EL (cell line): ENCODE data around the gene SLC12A2.

Experiments
- DNase-seq: peaks from one replicate; pipeline ENCODE4 v3.0.0-alpha.2; 2016

Gene SLC12A2

DNA sequence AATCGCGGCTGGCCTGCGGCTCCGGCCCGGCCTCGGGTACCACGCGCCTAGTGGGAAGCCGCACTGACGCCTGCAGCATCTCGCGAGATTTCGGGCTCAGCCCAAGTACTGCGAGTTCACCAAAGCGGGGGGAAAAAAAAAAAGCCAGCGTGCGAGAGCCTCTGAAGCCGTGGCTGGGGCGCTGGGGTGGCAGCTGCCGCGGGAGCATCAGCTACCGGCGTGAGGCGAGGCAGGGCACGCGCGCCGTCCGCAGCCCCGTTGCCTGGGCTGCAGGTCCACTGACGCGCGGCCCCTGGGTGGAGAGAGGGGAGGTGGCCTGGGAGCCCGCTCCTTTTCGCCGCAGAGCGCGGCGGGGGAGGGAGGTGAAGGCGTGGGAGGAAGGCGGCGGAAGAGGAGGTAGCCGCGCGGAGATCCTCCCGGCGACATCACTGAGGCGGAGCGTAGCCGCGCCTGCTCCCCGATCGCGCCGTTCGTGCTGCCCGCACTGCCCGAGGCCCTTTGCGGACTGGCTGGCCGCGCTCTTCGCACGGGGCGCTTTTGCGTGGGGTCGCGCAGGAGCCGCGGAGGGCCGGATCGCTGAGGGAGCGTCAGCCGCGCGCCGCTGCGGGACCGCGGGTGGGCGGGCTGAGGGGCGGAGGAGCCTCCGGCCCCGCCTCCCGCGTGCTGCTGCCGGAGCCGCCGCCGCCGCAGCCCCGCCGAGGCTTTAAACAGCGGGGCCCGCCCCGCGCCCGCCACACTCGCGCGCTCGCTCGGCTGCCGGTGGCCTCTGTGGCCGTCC is at the start of gene SLC12A2:
Gene SLC12A2 (plus strand): TSS at position 734 of the 778 bp plus-strand sequence. CDS start 189 bp downstream, outside the sequence.
- peak; percentile 96 for DNase-seq

DNA sequence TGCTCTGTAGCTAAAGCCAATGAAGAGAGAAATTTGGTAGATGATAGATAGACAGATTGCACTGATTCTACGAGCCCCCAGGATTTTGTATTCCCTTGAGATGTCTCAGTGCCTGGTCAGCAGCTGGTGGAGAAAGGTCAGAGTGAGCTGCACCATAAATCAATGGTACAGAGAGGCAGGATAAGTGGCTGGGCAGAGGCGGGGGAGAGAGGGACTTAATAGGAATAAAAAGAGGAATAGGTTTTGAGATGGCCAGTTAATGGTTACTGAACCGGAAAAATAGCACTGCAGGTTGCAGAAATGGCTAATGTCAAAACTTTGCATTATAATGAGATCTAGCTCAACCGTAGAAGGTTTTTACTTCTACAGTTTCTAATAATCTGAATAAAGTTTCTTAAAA is 47.9 kb upstream of the SLC12A2 start:
- no peak for DNase-seq

DNA sequence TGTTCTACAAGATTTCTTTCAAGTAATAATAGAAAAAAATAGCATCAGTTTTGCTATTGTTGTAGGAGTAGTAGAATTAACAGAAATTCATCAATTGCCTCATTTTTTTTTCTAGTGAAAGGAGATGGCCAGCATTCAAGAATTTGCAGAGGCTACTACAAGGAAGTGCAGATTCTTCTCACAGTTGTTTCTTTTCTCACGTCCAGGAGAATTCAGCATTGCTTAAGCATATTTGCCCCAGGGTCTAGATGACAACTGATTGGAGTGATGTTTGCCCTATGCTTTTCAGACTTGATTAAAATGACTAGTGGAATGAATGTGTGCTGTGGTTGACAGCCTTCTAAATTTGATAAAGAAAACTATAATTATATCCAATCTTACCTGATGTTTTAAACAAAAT is 46.6 kb upstream of the SLC12A2 start:
- DNase-seq, result peak; percentile 58

DNA sequence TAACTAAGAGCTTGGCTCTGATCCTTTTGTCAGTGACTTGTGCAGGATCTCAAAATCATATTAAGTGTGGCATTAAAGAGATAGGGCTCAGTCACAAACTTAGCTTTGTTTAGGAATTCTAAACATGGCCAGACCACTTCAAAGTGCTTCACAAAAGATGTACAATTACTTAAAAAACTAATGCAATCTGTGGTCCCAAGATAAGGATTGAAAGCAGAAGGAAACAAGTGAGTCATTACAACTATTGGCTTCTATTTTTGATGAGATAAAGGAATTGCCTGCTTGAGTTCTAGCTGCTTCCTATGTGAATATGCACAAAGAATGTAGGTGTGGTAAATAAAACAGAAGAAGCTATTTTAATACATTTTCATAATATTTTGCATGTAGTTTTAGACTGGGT is 44.9 kb upstream of the SLC12A2 start:
- DNase-seq, result peak; percentile 66

DNA sequence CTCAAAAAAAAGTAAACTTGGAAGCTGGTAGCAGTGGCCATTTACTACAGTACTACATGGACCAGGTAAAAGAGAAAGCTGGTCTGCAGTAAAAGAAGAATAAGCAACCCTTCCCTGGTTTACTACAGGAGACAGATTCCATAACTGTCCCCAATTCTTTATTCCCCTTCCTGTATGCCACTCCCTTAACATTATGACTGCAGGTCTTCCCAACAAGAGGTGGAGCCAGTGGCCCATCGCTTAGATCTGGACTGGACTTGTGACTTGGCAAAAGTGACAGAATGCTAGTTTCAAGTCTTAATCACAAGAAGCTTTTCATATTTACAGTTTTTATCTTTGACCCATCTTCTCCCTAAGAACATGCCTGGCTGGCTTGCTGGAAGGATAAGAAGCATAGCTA is 42.6 kb upstream of the SLC12A2 start:
- no peak for DNase-seq

DNA sequence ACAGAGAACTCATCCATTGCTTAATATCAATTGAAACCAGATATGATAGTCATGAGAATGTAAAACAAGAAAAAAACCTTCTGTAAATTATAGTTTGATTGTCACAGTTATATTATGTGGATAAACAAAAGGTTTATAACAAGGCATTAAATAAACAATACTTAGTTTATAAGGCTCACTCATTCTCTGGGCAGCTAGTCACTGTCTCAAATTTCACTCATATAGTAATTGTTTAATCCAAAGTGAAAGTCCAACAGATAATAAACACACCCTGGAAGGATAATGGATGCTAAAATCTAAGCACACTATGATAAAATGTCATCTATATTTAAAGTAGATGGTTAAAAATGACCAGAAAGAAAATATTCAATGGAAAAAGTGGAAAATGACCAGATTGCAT is 30.8 kb upstream of the SLC12A2 start:
- DNase-seq, result no peak

DNA sequence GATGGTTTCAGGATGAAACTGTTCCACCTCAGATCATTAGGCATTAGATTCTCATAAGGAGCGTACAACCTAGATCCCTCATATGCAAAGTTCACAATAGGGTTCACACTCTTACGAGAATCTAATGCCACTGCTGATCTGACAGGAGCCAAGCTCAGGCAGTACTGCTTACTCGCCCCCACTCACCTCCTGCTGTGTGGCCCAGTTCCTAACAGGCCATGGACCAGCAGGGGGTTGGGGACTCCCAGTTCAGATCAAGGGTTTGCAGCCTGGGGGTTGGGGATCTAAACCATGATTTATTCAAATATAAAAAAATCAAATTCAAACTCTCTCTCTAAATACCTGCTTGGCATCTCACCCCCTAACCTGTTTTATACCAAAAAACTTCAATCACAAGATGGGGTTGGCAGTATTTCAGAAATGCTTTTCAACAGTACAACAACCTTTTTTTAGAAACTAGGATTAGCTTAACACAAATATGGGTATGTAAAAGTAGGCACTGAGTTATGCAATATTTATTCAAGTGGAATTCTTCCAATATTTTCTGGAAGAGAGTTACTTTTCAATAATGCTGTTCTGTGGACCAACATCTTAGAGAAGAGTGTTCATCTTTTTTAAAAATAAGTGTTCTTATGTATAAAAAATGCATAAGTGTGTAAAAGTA is 30.1 kb upstream of the SLC12A2 start:
- DNase-seq, result peak; percentile 17

DNA sequence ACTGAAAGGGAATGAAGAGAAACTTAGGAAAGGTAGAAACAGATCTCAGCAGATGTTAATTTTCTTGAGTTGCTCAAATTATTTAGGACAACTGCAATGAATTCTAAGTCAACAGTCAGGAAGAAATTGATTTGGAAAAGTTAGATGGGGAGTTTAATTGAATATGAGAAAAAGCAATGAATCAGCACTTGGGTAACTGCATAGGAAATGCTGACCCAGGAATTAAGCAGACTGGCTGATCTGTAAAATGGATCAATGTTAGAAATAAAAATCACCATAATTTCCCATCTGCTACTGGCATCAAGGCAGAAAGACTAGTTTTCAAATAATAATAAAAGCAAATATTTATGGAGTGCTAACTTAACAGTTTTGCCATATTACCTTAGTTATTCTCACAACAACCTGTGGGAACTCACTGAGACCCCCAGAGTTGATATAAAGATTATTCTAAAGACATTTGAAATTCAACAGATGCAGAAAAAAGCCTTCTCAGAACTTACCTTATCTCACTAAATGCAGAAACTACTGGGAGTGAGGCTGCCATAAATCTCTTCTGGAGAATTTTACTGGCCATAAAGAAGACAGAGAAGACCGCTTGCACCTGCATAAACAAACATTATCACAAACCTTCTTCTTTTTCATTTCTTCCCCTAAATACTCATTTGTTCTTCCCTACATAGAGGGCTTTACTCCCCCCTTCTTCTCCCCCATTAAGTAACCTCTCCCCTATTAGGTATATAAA is 22.8 kb upstream of the SLC12A2 start:
- no peak for DNase-seq

DNA sequence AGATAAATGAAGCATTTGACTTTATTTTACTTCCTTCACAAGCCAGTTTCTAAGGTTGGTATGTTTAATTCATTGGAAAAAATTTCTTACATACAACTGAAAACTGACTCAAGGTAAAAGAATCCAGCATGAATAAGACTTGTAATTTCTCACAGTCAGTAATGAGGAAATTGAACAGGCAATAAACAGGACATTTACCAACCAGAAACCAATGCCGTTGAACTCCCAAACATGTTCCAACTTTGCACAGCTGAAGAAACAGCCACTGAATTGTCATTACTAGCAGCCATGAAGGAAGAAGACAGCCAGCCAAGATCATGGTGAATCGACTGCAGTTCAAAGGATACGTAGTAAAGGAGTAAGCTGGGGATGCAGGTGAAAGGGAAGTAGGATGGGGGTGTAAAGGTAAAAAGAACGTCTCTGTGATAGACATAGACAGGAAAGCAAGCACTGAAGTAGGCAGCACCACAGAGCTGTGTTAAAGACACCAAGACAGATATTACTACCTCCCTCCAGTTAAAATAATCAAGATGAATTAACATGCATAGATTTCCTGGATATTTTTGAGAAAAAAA is 21.3 kb upstream of the SLC12A2 start:
- peak; percentile 70 for DNase-seq

DNA sequence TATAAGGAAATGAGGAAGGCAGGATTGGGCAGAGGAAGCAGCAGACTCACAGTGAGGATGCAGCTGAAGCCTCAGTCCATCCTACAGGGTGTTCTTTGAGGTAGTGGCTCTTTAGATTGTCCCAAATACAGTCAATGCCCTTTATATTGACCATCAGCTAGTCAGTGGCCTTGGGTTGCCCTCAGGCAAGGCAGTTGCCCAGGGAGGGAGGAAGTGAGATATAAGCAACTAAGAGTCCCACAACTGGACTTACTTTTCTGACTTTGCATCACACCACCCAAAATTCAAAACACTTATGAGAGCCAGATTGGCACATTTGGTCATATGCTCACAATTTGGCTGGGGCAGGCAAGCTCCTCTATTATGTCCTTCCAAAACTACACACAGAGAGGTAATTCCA is 9.4 kb upstream of the SLC12A2 start:
- DNase-seq, result no peak

DNA sequence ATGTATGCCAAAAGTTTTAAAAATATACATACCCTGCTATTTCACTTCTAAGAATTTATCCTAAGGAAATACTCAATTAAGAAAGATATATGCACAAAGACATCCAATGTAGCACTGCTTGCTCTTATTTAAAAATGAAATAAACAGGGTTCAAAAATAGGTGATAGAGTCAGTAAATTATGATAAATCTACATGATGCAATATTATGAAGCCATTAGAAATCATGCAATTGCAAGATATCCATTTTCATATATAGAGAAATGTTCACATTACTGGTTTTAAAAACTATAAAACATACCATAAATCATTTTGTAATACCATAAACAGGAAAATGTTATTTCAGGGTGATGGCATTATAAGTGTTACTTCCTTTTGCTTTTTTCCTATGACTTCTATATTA is 8.6 kb upstream of the SLC12A2 start:
- no peak for DNase-seq

DNA sequence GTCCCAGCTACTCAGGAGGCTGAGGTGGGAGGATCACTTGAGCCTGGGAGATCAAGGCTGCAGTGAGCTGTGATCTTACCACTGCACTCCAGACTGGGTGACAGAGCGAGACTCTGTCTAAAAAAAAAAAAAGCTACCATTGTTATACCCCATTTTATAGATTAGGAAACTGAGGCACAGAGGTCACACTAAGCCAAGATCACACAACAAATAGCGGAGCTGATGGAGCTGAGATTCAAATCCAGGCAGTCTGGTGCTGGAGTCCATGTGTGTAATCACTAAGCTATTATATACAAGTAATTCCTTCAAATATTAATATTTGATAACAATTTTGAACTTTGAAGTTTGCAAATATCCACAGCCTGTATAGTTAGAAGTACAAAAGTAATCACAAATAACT is 6.0 kb upstream of the SLC12A2 start:
- DNase-seq, result no peak

DNA sequence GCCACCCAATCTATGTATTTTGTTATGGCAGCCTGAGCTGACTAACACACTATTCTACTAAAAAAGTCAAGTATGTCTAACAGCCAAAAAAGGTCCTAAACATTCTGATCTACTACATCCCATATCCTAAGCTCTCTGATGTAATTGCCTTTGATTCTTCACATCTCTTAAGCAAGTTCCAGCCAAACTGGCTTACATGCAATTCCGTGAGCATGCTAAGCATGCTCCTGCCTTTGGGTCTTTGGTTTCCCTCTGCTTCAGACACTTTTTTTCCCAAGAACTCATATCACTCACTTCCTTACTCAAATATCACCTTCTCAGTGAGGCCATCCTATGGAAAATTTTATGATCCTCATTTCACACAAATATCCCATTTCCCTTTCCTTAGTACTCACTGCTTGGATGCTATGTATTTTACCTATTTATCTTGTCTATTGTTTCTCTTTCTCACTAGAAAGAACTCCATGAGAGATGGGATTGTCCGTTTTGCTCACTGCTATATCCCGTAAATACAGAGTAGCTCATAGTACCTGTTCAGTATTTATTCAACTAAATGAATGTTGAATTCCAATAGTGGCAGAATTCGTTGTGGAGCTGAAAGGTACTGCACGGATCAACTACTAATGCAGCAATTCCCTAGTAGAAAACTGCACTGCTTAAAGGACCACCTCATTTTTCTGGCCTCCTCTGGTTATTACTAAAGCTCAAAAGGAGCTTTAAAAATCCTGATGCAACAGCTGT is 2.3 kb upstream of the SLC12A2 start:
- DNase-seq, result peak; percentile 17

DNA sequence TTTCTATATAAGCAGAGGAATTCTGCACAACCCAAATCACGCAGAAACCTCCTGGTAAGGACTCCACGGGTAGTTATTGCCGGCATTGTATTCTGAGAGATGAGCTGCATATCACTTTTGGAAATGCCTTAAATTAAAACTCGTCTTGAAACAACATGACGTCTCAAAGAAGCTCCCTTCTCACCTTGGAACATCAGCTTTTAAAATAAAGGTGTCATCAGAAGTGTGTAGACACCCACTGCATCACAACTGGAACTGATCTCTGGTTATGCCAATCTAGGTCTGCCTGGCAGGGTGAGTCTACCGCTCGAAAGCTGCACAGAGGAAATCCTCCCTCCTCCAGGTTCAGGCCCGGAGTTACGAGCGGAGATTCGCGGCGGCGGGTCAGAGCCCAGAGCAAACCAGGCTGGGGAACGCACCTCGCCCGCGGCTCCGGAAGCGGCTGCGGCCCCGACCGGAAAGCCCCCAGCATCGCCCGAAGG is 974 bp upstream of the SLC12A2 start:
- no peak for DNase-seq

DNA sequence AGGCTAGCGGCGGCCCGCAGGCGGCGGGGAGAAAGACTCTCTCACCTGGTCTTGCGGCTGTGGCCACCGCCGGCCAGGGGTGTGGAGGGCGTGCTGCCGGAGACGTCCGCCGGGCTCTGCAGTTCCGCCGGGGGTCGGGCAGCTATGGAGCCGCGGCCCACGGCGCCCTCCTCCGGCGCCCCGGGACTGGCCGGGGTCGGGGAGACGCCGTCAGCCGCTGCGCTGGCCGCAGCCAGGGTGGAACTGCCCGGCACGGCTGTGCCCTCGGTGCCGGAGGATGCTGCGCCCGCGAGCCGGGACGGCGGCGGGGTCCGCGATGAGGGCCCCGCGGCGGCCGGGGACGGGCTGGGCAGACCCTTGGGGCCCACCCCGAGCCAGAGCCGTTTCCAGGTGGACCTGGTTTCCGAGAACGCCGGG is 253 bp downstream of the SLC12A2 start:
- DNase-seq, result no peak

DNA sequence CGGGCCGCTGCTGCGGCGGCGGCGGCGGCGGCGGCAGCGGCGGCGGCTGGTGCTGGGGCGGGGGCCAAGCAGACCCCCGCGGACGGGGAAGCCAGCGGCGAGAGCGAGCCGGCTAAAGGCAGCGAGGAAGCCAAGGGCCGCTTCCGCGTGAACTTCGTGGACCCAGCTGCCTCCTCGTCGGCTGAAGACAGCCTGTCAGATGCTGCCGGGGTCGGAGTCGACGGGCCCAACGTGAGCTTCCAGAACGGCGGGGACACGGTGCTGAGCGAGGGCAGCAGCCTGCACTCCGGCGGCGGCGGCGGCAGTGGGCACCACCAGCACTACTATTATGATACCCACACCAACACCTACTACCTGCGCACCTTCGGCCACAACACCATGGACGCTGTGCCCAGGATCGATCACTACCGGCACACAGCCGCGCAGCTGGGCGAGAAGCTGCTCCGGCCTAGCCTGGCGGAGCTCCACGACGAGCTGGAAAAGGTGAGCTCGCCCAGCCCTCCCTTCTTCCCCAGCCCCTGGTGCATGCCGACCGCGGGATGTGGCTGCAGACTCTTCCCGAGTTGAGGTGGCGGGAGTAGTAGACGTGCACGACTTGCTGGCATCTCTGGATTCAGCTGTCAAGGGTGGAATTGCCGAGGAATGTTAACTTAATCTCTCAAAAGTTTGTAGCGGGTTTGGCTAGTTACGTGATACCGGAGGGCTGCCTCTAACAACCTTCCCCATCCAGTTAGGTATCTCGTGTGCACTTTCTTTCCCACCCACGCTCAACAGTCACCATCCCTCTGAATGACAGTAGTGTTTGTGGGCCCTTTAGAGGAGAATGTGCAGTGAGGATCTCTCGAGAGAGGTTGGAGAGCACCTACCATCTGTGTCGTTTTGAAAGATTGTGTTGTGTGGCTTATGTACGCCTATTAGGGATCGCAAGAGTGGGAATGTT is 932 bp downstream of the SLC12A2 start:
- peak; percentile 42 for DNase-seq

DNA sequence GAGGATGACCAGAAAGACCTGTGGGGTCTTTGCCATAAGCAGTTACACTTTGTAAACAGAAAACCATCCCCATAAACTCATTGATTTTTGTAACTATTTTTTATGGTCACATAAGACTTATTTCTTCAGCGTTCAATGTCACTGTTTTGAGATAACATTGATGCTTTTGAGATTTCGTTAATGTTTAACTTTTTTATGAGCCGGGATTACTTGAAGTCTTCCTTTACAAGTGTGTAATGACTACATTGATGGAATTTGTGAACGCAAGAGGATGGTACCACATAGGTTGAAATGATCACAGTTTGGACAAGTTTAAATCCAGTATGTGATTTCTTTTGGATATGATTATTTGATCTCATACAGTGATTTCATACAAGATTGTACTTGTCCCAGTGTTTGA is 1.8 kb downstream of the SLC12A2 start:
- no peak for DNase-seq

DNA sequence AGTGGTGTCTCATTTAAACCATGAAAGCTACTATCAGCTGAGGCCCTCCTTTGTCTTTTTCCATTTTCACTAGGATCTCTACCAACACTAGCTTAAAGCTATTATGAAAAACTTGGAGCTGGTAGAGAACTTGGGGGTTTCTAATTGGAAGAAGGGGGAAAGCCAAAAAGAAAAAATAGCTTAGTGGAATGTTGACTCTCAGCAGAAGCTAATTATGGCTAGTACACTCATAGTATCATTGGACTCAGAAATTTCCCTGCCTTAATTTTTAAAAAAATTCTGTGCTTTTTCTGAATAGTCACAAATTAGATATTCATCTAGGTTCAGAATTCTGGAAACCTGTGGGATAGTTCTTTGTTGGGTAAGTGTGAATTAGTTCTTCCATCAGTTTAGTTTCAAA is 8.0 kb downstream of the SLC12A2 start:
- no peak for DNase-seq

DNA sequence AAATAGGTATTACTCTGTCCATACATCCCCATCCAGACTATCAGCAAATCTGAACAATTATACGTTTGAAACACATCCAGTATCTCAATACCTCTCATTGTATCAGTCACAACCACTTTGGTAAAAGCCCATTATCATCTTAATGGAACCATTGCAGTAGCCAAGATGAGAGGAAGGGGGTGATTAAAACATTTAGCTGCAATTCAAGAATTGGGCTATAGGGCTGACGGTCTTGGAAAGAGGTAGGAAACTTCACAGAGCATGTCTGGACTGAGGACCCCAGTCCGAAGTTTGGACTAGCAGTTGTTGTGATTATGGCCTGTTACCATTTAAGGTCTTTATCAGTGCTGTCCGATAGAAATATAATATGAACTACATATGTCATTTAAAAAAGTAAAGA is 8.6 kb downstream of the SLC12A2 start:
- no peak for DNase-seq

DNA sequence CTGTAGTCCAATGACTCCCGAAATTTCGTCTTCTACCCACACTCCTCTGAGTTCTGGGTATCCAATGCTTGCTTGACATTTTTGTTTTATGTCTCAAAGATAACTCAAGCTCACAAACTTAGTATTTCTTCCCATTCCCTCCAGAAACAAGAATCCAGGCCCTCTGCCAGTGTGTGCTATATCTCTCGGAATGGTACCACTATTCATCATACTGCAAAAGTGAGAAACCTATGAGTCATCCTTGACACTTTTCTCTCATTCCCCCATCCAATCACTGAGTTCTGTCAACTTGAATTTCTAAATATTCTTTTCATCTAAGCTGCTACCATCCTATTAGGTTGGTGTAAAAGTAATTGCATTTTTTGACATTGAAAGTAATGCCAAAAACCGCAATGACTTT is 9.8 kb downstream of the SLC12A2 start:
- DNase-seq, result peak; percentile 12

DNA sequence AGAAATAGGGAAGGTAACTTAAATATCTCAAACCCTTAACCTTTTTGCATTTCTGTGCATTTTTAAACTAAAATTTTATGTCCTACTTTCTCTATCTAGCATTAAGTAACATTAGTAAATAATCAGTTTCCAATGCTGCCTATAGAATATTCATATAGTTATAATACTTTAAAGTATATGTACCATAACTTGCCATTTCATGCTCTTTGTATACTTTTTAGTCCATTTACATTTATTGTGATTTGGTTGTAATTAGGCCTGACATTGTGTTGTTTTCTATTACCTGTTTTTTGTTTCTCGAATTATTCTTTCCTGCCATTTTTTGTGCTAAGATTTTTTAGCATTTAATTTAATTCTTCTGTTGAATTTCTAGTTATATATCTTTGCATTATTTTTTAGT is 13.7 kb downstream of the SLC12A2 start:
- no peak for DNase-seq
